ENCODE data around the gene FGD2. TPM values are rescaled to one million over a fixed set of nuclear protein-coding genes. Genes with fewer than 3 reads are reported as not detected.

The FGD2 gene
- total and polyA plus RNA-seq, 9 of the 15 experiments (the other 6 are each of a cell fraction or from before 2014, with no cell fraction given) = 0.09 TPM; not detected in 8

DNA sequence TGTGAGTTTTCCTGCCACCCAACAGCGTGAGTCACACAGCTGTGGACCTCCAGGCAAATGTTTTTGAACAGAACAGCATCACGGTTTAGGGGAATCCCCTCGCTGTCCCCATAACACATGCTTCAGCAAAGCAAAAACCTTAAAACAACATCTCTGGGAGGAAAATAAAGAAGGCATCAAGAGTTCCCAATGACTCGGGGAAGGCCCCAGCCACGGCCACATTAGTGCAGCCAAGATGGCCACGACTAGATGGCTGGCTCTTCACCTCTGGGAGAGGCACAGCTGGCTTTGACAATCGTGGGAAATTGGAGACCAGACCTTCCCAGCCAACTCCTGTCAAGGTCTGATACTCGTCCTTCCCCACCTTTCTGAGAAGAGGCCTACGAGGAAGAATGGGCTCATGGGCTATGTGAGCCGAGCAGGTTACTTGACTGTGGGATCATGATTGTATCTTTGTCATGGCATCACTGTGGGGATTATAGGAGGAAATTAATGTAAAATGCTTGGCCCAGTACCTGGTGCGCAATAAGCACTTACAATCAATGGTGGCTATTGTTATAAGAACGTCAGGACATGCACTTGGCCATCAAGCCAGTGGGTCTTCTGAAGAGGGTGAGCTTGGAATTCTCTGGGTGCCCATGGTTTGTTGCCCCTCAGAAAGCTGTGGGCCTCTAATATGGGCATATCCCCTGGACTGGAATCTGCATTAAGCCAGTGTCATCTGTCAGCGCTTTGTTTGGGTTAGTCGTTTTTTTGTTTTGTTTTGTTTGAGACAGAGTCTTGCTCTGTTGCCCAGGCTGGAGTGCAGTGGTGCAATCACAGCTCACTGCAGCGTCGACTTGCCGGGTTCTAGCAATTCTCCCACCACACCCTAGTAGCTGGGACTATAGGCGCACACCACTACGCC lies 43.6 kb downstream of the FGD2 start (continued):
- 0 out of 2 replicates have a peak, but pooled peaks have one; percentile 6 for TF ChIP-seq PHTF2 (CRISPR knock-in tag; IDR thresholded peaks at IDR 0.05)
- no peak for TF ChIP-seq RCOR1 (IDR thresholded peaks at IDR 0.05; ENCODE audit: borderline replicate concordance in 1 of 2, low read depth in 2 of 2, low read length in 2 of 2)
- TF ChIP-seq, protein P1, sequence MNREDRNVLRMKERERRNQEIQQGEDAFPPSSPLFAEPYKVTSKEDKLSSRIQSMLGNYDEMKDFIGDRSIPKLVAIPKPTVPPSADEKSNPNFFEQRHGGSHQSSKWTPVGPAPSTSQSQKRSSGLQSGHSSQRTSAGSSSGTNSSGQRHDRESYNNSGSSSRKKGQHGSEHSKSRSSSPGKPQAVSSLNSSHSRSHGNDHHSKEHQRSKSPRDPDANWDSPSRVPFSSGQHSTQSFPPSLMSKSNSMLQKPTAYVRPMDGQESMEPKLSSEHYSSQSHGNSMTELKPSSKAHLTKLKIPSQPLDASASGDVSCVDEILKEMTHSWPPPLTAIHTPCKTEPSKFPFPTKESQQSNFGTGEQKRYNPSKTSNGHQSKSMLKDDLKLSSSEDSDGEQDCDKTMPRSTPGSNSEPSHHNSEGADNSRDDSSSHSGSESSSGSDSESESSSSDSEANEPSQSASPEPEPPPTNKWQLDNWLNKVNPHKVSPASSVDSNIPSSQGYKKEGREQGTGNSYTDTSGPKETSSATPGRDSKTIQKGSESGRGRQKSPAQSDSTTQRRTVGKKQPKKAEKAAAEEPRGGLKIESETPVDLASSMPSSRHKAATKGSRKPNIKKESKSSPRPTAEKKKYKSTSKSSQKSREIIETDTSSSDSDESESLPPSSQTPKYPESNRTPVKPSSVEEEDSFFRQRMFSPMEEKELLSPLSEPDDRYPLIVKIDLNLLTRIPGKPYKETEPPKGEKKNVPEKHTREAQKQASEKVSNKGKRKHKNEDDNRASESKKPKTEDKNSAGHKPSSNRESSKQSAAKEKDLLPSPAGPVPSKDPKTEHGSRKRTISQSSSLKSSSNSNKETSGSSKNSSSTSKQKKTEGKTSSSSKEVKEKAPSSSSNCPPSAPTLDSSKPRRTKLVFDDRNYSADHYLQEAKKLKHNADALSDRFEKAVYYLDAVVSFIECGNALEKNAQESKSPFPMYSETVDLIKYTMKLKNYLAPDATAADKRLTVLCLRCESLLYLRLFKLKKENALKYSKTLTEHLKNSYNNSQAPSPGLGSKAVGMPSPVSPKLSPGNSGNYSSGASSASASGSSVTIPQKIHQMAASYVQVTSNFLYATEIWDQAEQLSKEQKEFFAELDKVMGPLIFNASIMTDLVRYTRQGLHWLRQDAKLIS (CRISPR knock-in tag; IDR thresholded peaks at IDR 0.05) = no peak; the same call in 1 of the 2 replicates
- no peak for TF ChIP-seq MAFF (IDR thresholded peaks at IDR 0.05; ENCODE audit: low read length)
- peak; percentile 12 for TF ChIP-seq POLR2B (IDR thresholded peaks at IDR 0.05; ENCODE audit: low read depth, partially characterized antibody)
- TF ChIP-seq KDM1A (IDR thresholded peaks at IDR 0.05) = peak; percentile 67 to 68; a peak in 3 of 4 replicates
- TF ChIP-seq BRD9 (IDR thresholded peaks at IDR 0.05; ENCODE audit: low read depth, partially characterized antibody) = peak; percentile 61
- 0 out of 2 replicates have a peak, but pooled peaks have one; percentile 38 for TF ChIP-seq E2F3 (CRISPR knock-in tag; IDR thresholded peaks at IDR 0.05)
- TF ChIP-seq NR1H2 (CRISPR knock-in tag; IDR thresholded peaks at IDR 0.05) = 0 out of 2 replicates have a peak, but pooled peaks have one; percentile 36
- TF ChIP-seq GTF2F1 (IDR thresholded peaks at IDR 0.05; ENCODE audit: low read depth, low read length) = no peak
- peak; percentile 63 for TF ChIP-seq CEBPB (tag; IDR thresholded peaks at IDR 0.05)
- TF ChIP-seq FOXJ2 (tag; IDR thresholded peaks at IDR 0.05) = no peak
- no peak for TF ChIP-seq SRSF7 (optimal IDR thresholded peaks at IDR 0.05; ENCODE audit: low read depth, low read length)
- peak; percentile 53; the same call in 1 of the 2 replicates for TF ChIP-seq PYGO2 (tag; IDR thresholded peaks at IDR 0.05)
- TF ChIP-seq ZFP1 (CRISPR knock-in tag; IDR thresholded peaks at IDR 0.05) = no peak; the same call in 1 of the 2 replicates
- TF ChIP-seq, protein P2, sequence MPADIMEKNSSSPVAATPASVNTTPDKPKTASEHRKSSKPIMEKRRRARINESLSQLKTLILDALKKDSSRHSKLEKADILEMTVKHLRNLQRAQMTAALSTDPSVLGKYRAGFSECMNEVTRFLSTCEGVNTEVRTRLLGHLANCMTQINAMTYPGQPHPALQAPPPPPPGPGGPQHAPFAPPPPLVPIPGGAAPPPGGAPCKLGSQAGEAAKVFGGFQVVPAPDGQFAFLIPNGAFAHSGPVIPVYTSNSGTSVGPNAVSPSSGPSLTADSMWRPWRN (IDR thresholded peaks at IDR 0.05; ENCODE audit: low read depth) = no peak
- TF ChIP-seq HOXB6 (CRISPR knock-in tag; IDR thresholded peaks at IDR 0.05; ENCODE audit: borderline replicate concordance) = no peak
- TF ChIP-seq ELF2 (CRISPR knock-in tag; IDR thresholded peaks at IDR 0.05) = no peak; the same call in 1 of the 2 replicates
- TF ChIP-seq PURB (CRISPR knock-in tag; IDR thresholded peaks at IDR 0.05; ENCODE audit: low read depth) = no peak
- TF ChIP-seq, protein P3, sequence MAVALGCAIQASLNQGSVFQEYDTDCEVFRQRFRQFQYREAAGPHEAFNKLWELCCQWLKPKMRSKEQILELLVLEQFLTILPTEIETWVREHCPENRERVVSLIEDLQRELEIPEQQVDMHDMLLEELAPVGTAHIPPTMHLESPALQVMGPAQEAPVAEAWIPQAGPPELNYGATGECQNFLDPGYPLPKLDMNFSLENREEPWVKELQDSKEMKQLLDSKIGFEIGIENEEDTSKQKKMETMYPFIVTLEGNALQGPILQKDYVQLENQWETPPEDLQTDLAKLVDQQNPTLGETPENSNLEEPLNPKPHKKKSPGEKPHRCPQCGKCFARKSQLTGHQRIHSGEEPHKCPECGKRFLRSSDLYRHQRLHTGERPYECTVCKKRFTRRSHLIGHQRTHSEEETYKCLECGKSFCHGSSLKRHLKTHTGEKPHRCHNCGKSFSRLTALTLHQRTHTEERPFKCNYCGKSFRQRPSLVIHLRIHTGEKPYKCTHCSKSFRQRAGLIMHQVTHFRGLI (CRISPR knock-in tag; IDR thresholded peaks at IDR 0.05) = no peak; the same call in 1 of the 2 replicates
- TF ChIP-seq DPF2 (IDR thresholded peaks at IDR 0.05) = peak; percentile 71; the same call in 1 of the 2 replicates
